ENCODE measurements around the gene ZNF474. TPM values are rescaled to one million over a fixed set of nuclear protein-coding genes. Genes with fewer than 3 reads are reported as not detected.

Gene ZNF474
- total and polyA plus RNA-seq, 2 of the 8 experiments (the other 6 are each of a cell fraction or from before 2014, with no cell fraction given) = not detected

DNA sequence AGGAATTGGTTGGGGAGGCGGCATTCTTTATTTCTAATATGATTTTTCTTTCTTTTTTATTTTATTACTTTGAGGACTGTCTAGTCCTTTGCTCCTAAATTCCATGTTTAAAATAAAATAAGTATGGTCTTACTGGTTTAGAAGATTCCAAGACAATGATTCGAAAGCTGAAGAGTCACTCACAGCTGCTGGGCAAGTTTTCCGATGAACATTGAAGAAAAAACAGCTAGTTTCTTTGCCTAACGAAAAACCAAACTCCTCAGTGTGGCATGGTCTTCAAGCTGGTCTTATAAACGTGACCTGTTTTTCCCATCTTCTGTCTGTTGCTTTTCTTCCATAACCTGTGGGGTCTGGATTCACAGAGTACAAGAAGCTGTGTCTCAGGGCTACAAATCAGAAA, 25.1 kb downstream of the ZNF474 start:
- H2BK12ac ChIP-seq (ENCODE audit: low read depth, low read length) = no peak overlapping the region
- H2BK5ac ChIP-seq (ENCODE audit: low read depth, low read length) = no peak overlapping the region
- H2BK120ac ChIP-seq (replicated peaks; ENCODE audit: low read depth, low read length) = no peak overlapping the region
- no peaks in the 10 kb centered on the region for H3K23me2 ChIP-seq (ENCODE audit: low read depth, low read length)
- H3K14ac ChIP-seq (ENCODE audit: insufficient read length) = no peak overlapping the region
- no peaks in the 10 kb centered on the region for H3K79me1 ChIP-seq (ENCODE audit: low read depth, low read length)
- H2AK5ac ChIP-seq (ENCODE audit: low read depth, low read length) = no peak overlapping the region
- no peak for FAIRE-seq
- H2BK20ac ChIP-seq (ENCODE audit: low read length) = no peak overlapping the region
- H4K5ac ChIP-seq (ENCODE audit: insufficient read length, low read depth, low read length) = no peak overlapping the region
- H4K8ac ChIP-seq (ENCODE audit: extremely low read depth, insufficient read depth, low read length) = no peak overlapping the region
- H3K9ac ChIP-seq (replicated peaks in 1 of 4; ENCODE audit: extremely low read depth in 1 of 4, low read depth in 3 of 4, low read length in 3 of 4) = no peak overlapping the region
- no peak overlapping the region for H3K4me3 ChIP-seq (ENCODE audit: extremely low read depth in 1 of 4, insufficient read depth in 2 of 4, low read depth in 3 of 4, low read length in 4 of 4)
- ChIA-PET POLR2A (ENCODE audit: partially characterized antibody) (no interaction called here), CTCF (ENCODE audit: partially characterized antibody) (interaction anchor here (0.9 to 7.4 kb wide), 5 partner anchors 12 to 69 kb away, joined by 3 to 78 read pairs (median 4); no protein-coding TSS in a partner anchor)
- no peaks in the 10 kb centered on the region for H4K20me1 ChIP-seq (replicated peaks in 1 of 2; ENCODE audit: control insufficient read depth in 1 of 2, insufficient read depth in 2 of 2, low read length in 2 of 2)
- H3K18ac ChIP-seq (ENCODE audit: extremely low read depth, low read length) = no peak overlapping the region
- no peak overlapping the region for H3K56ac ChIP-seq (replicated peaks; ENCODE audit: insufficient read length, low read depth, low read length)
- H3K27me3 ChIP-seq (replicated peaks in 1 of 4; ENCODE audit: control insufficient read depth in 3 of 4, extremely low read depth in 1 of 4, insufficient read depth in 3 of 4, low read length in 3 of 4) = no peaks in the 10 kb centered on the region
- H2BK15ac ChIP-seq (ENCODE audit: low read length) = no peak overlapping the region
- no peaks in the 10 kb centered on the region for H3K79me2 ChIP-seq (ENCODE audit: control insufficient read depth in 1 of 2, insufficient read depth in 2 of 2, low read length in 2 of 2)
- 91% methylated on average over 5 of the region's 5 CpGs; no CpG with 5 or more reads in 1 of the 2 experiments for WGBS, 2 experiments (ENCODE audit: extremely low coverage in 1 of 2, insufficient coverage in 1 of 2, insufficient read length in 1 of 2, insufficient replicate concordance in 2 of 2, low coverage in 1 of 2, low lambda C conversion rate in 2 of 2, missing lambda C conversion rate in 1 of 2)
- no peaks in the 10 kb centered on the region for H3K36me3 ChIP-seq (ENCODE audit: control insufficient read depth in 2 of 4, insufficient read depth in 4 of 4, low read length in 3 of 4)
- no peak overlapping the region for H4K91ac ChIP-seq (replicated peaks; ENCODE audit: insufficient read length, low read length)
- no peak overlapping the region for H2AFZ ChIP-seq (ENCODE audit: low read length)
- H3K4ac ChIP-seq (replicated peaks; ENCODE audit: insufficient read length, low read depth, low read length) = no peak overlapping the region
- no peak for DNase-seq (ENCODE audit: low read depth in 1 of 2, low spot score in 2 of 2)
- no peaks in the 10 kb centered on the region for H3K9me3 ChIP-seq (ENCODE audit: insufficient read depth in 2 of 2, low read depth in 1 of 2, low read length in 1 of 2)
- no peak overlapping the region for H3K4me2 ChIP-seq (ENCODE audit: insufficient read depth in 1 of 2, low read depth in 2 of 2, low read length in 2 of 2)
- no peak overlapping the region for H3K23ac ChIP-seq (ENCODE audit: insufficient read length)
- H3K4me1 ChIP-seq (replicated peaks in 1 of 4; ENCODE audit: control insufficient read depth in 3 of 4, insufficient read depth in 4 of 4, low read length in 3 of 4) = no peaks in the 10 kb centered on the region
- no peak overlapping the region for H3K27ac ChIP-seq (ENCODE audit: low read depth, low read length)
- TF ChIP-seq CBX8 (IDR thresholded peaks at IDR 0.05; ENCODE audit: borderline replicate concordance, low read depth, low read length) (no peak), PHF8 (conservative IDR thresholded peaks at IDR 0.05; ENCODE audit: low read depth, low read length) (no peak), GTF2F1 (IDR thresholded peaks at IDR 0.05; ENCODE audit: borderline replicate concordance, low read depth, low read length) (no peak), YY1 (IDR thresholded peaks at IDR 0.05; ENCODE audit: low read depth, low read length) (no peak), POLR2AphosphoS5 (IDR thresholded peaks at IDR 0.05; ENCODE audit: low read depth, low read length) (no peak), KDM4A (IDR thresholded peaks at IDR 0.05; ENCODE audit: low read depth, low read length, severe bottlenecking) (no peak), JUN (IDR thresholded peaks at IDR 0.05; ENCODE audit: low read depth, low read length) (no peak), TEAD4 (IDR thresholded peaks at IDR 0.05; ENCODE audit: low read depth, low read length) (no peak), EP300 (IDR thresholded peaks at IDR 0.05; ENCODE audit: borderline replicate concordance in 1 of 2, low read depth in 2 of 2, low read length in 2 of 2) (no peak)
- TF ChIP-seq, protein P1, sequence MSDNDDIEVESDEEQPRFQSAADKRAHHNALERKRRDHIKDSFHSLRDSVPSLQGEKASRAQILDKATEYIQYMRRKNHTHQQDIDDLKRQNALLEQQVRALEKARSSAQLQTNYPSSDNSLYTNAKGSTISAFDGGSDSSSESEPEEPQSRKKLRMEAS (IDR thresholded peaks at IDR 0.05) = no peak

Measured in H1 (cell line).